PC-3 (cell line): ENCODE results near the gene PXK. TPM values are rescaled to one million over a fixed set of nuclear protein-coding genes. Genes with fewer than 3 reads are reported as not detected.

Experiments
- ATAC-seq: fragments of 200-7000 bp; cut with Tn5 transposase; 2 replicates; pipeline ENCODE4 v1.9.1; 2020; ENCODE audit warnings: mild to moderate bottlenecking, moderate library complexity
- BruUV-seq: library from RNA; stranded (reverse); fragments of 400-500 nt; replicated peaks from 2 replicates; lab custom pipeline; 2021; lab: Mats Ljungman, UMichigan
- CTCF ChIA-PET: fragments of 300-600 bp; sonication (Branson Sonifier 250); formaldehyde crosslinking; loops from one replicate; lab custom pipeline; 2022; ENCODE audit warnings: antibody characterized with exemption; lab: Charles Lee
- POLR2A ChIA-PET: fragments of 300-600 bp; sonication (Branson Sonifier 250); formaldehyde crosslinking; loops from one replicate; lab custom pipeline; 2022; ENCODE audit warnings: antibody characterized with exemption; ENCODE audit not compliant: unreplicated experiment; lab: Charles Lee
- DNase-seq: peaks from one replicate; pipeline ENCODE4 v3.0.0-alpha.2; 2015
- H2AFZ ChIP-seq: fragments of 300-600 bp; sonication (generic); 2 replicates; pipeline ENCODE4 v1.6.0; 2016; ENCODE audit warnings: antibody characterized with exemption, low read length
- H3F3A ChIP-seq: fragments of 300-600 bp; sonication (generic); one replicate; pipeline ENCODE4 v1.6.0; 2017; ENCODE audit warnings: antibody characterized with exemption, low read length, control low read depth, mild to moderate bottlenecking; ENCODE audit not compliant: unreplicated experiment
- H3K27ac ChIP-seq: fragments of 300-600 bp; sonication (generic); 2 replicates; pipeline ENCODE4 v1.5.1; 2016; ENCODE audit warnings: mild to moderate bottlenecking, low read length
- H3K27me3 ChIP-seq: fragments of 300-600 bp; sonication (generic); 2 replicates; pipeline ENCODE4 v1.6.1; 2016; ENCODE audit warnings: low read length, mixed read lengths
- H3K36me3 ChIP-seq: fragments of 300-600 bp; sonication (generic); 2 replicates; pipeline ENCODE4 v1.6.1; 2016; ENCODE audit warnings: low read depth, mixed run types, low read length, mixed read lengths
- H3K4me1 ChIP-seq: fragments of 300-600 bp; sonication (generic); 2 replicates; pipeline ENCODE4 v1.5.1; 2016; ENCODE audit warnings: low read length; ENCODE audit not compliant: insufficient read depth
- H3K4me2 ChIP-seq: fragments of 300-600 bp; sonication (generic); 2 replicates; pipeline ENCODE4 v1.6.0; 2016; ENCODE audit warnings: low read length
- H3K4me3 ChIP-seq: fragments of 300-600 bp; sonication (generic); 2 replicates; pipeline ENCODE4 v1.5.1; 2016; ENCODE audit warnings: mild to moderate bottlenecking, low read length, mixed read lengths
- H3K79me2 ChIP-seq: fragments of 300-600 bp; sonication (generic); 2 replicates; pipeline ENCODE4 v1.6.1; 2017; ENCODE audit warnings: low read length, mixed read lengths
- H3K9ac ChIP-seq: fragments of 300-600 bp; sonication (generic); 2 replicates; pipeline ENCODE4 v1.6.0; 2016; ENCODE audit warnings: mild to moderate bottlenecking, low read length
- H3K9me2 ChIP-seq: fragments of 300-600 bp; sonication (generic); replicated peaks from 2 replicates; pipeline ENCODE4 v1.6.1; 2016; ENCODE audit warnings: mixed run types, low read length, mixed read lengths
- H3K9me3 ChIP-seq: fragments of 300-600 bp; sonication (generic); 2 replicates; pipeline ENCODE4 v1.6.1; 2016; ENCODE audit warnings: low read length, mixed read lengths
- H4K20me1 ChIP-seq: fragments of 300-600 bp; sonication (generic); 2 replicates; pipeline ENCODE4 v1.6.1; 2016; ENCODE audit warnings: low read length, mixed read lengths
- CTCF ChIP-seq: fragments of 300-600 bp; sonication (generic); conservative IDR thresholded peaks from 2 replicates; pipeline ENCODE4 v1.5.1; 2017; ENCODE audit warnings: antibody characterized with exemption, low read depth, mild to moderate bottlenecking, low read length
- EZH2 ChIP-seq: fragments of 300-600 bp; sonication (generic); IDR thresholded peaks from one replicate; pipeline ENCODE4 v1.6.1; 2017; ENCODE audit warnings: antibody characterized with exemption, mild to moderate bottlenecking, low read length; ENCODE audit not compliant: unreplicated experiment
- EZH2phosphoT487 ChIP-seq: fragments of 300-600 bp; sonication (generic); IDR thresholded peaks from 2 replicates; pipeline ENCODE4 v1.6.1; 2018; ENCODE audit warnings: mild to moderate bottlenecking, antibody characterized with exemption, low read length, borderline replicate concordance
- intact Hi-C: fragments of 100-400 bp; cut with micrococcal nuclease; formaldehyde crosslinking; loops from 2 replicates; pipeline ENCODE4 v1.9.0; 2023
- total RNA-seq: library from RNA; depleted of rRNA; stranded (reverse); fragments of >200 nt; gene quantifications from 2 replicates; pipeline ENCODE4 v1.2.3, GENCODE V29; 2014

PXK gene
- total RNA-seq, 1 experiment from 2014 or later = 14.5 TPM

GRCh38 chr3:58341376-58341775 lies 8.7 kb downstream of the PXK start:
- ChIA-PET CTCF (no interaction called here), POLR2A (no interaction called here)
- TF ChIP-seq EZH2 (no peak), EZH2phosphoT487 (no peak), CTCF (no peak)
- Histone ChIP-seq H2AFZ (no peak overlapping the region), H3K9me3 (no peaks in the 10 kb centered on the region), H3K36me3 (no peaks in the 10 kb centered on the region), H4K20me1 (no peaks in the 10 kb centered on the region), H3K9ac (no peak overlapping the region), H3K4me3 (no peak overlapping the region), H3K27me3 (no peaks in the 10 kb centered on the region), H3F3A (no peaks in the 10 kb centered on the region), H3K4me2 (no peak overlapping the region), H3K4me1 (peaks cover 19% of the 10 kb centered on the region), H3K9me2 (no peaks in the 10 kb centered on the region), H3K27ac (peak overlapping the region; percentile 38), H3K79me2 (no peaks in the 10 kb centered on the region)
- no TSS peak for BruUV-seq
- DNase-seq (peak; percentile 54), ATAC-seq (peak; percentile 78)
- intact Hi-C loops = no loop called here

GRCh38 chr3:58342676-58343075 lies 10.0 kb downstream of the PXK start:
- no peak overlapping the region for H3K4me3 ChIP-seq
- TF ChIP-seq EZH2phosphoT487 = no peak
- TF ChIP-seq CTCF = no peak
- no peak for TF ChIP-seq EZH2
- H3K9me3 ChIP-seq = no peaks in the 10 kb centered on the region
- DNase-seq = no peak
- no TSS peak for BruUV-seq
- H3K9ac ChIP-seq = no peak overlapping the region
- ChIA-PET CTCF (no interaction called here), POLR2A (no interaction called here)
- no peak overlapping the region for H2AFZ ChIP-seq
- intact Hi-C loops = no loop called here
- peaks cover 14% of the 10 kb centered on the region for H3K4me1 ChIP-seq
- no peaks in the 10 kb centered on the region for H4K20me1 ChIP-seq
- H3K79me2 ChIP-seq = no peaks in the 10 kb centered on the region
- no peaks in the 10 kb centered on the region for H3F3A ChIP-seq
- no peaks in the 10 kb centered on the region for H3K9me2 ChIP-seq
- H3K27ac ChIP-seq = no peak overlapping the region
- no peak overlapping the region for H3K4me2 ChIP-seq
- no peaks in the 10 kb centered on the region for H3K27me3 ChIP-seq
- H3K36me3 ChIP-seq = no peaks in the 10 kb centered on the region
- ATAC-seq = no peak

GRCh38 chr3:58345457-58345856 lies 12.8 kb downstream of the PXK start:
- intact Hi-C loops = no loop called here
- H3K36me3 ChIP-seq = no peaks in the 10 kb centered on the region

More at GRCh38 chr3:58345457-58345856, 12.8 kb downstream of the PXK start:
- CTCF ChIA-PET = interaction anchor here (1.0 kb wide), 1 partner anchor 39 kb away, joined by 3 read pairs; the partner anchor contains the start of genes HTD2 and RPP14
- H3K9me3 ChIP-seq = no peaks in the 10 kb centered on the region
- H4K20me1 ChIP-seq = no peaks in the 10 kb centered on the region
- BruUV-seq = no TSS peak
- H2AFZ ChIP-seq = no peak overlapping the region
- H3K9me2 ChIP-seq = no peaks in the 10 kb centered on the region
- H3F3A ChIP-seq = no peaks in the 10 kb centered on the region
- ATAC-seq (peak; percentile 69), DNase-seq (peak; percentile 35)
- H3K27me3 ChIP-seq = no peaks in the 10 kb centered on the region
- POLR2A ChIA-PET = no interaction called here
- TF ChIP-seq EZH2 (no peak), EZH2phosphoT487 (no peak), CTCF (no peak)
- no peak overlapping the region for H3K9ac ChIP-seq
- H3K79me2 ChIP-seq = no peaks in the 10 kb centered on the region
- peak overlapping the region; percentile 18; the same call in 1 of the 2 replicates for H3K27ac ChIP-seq
- H3K4me2 ChIP-seq = no peak overlapping the region
- H3K4me3 ChIP-seq = no peak overlapping the region
- peaks cover 18% of the 10 kb centered on the region for H3K4me1 ChIP-seq
